ENCODE measurements around the gene MRTFB.

DNA sequence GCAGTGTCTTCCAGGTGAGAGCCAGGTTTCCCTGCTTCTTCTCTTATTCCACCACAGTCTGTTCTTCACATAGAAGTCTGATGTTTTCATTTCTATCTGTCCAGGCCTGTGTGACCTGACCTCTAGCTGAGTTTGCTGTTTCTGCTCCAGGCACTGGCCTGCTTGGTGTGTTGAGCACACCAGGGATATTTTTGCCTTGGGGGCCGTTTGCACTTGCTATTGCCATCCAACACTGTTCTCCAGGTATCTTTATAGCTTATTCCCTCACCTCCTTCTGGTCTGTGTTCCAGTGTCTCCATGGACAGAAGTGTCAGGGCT lies 41.4 kb downstream of the MRTFB start:
- TF ChIP-seq BACH2 (CRISPR knock-in tag; IDR thresholded peaks at IDR 0.05; ENCODE audit: borderline replicate concordance) (no peak), ZNF70 (CRISPR knock-in tag; IDR thresholded peaks at IDR 0.05) (no peak), ISL1 (CRISPR knock-in tag; IDR thresholded peaks at IDR 0.05) (no peak), ZNF8 (CRISPR knock-in tag; IDR thresholded peaks at IDR 0.05) (no peak), ZFP30 (CRISPR knock-in tag; IDR thresholded peaks at IDR 0.05) (no peak), RARB (CRISPR knock-in tag; IDR thresholded peaks at IDR 0.05) (no peak), ZFP3 (CRISPR knock-in tag; IDR thresholded peaks at IDR 0.05) (no peak)
- TF ChIP-seq, protein P1, sequence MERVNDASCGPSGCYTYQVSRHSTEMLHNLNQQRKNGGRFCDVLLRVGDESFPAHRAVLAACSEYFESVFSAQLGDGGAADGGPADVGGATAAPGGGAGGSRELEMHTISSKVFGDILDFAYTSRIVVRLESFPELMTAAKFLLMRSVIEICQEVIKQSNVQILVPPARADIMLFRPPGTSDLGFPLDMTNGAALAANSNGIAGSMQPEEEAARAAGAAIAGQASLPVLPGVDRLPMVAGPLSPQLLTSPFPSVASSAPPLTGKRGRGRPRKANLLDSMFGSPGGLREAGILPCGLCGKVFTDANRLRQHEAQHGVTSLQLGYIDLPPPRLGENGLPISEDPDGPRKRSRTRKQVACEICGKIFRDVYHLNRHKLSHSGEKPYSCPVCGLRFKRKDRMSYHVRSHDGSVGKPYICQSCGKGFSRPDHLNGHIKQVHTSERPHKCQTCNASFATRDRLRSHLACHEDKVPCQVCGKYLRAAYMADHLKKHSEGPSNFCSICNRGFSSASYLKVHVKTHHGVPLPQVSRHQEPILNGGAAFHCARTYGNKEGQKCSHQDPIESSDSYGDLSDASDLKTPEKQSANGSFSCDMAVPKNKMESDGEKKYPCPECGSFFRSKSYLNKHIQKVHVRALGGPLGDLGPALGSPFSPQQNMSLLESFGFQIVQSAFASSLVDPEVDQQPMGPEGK (CRISPR knock-in tag; IDR thresholded peaks at IDR 0.05; ENCODE audit: borderline replicate concordance) = no peak
- TF ChIP-seq, protein P2, sequence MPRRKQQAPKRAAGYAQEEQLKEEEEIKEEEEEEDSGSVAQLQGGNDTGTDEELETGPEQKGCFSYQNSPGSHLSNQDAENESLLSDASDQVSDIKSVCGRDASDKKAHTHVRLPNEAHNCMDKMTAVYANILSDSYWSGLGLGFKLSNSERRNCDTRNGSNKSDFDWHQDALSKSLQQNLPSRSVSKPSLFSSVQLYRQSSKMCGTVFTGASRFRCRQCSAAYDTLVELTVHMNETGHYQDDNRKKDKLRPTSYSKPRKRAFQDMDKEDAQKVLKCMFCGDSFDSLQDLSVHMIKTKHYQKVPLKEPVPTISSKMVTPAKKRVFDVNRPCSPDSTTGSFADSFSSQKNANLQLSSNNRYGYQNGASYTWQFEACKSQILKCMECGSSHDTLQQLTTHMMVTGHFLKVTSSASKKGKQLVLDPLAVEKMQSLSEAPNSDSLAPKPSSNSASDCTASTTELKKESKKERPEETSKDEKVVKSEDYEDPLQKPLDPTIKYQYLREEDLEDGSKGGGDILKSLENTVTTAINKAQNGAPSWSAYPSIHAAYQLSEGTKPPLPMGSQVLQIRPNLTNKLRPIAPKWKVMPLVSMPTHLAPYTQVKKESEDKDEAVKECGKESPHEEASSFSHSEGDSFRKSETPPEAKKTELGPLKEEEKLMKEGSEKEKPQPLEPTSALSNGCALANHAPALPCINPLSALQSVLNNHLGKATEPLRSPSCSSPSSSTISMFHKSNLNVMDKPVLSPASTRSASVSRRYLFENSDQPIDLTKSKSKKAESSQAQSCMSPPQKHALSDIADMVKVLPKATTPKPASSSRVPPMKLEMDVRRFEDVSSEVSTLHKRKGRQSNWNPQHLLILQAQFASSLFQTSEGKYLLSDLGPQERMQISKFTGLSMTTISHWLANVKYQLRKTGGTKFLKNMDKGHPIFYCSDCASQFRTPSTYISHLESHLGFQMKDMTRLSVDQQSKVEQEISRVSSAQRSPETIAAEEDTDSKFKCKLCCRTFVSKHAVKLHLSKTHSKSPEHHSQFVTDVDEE (CRISPR knock-in tag; IDR thresholded peaks at IDR 0.05) = no peak
